B cell (primary cell): ENCODE results near the gene SMC4. TPM values are rescaled to one million over a fixed set of nuclear protein-coding genes. Genes with fewer than 3 reads are reported as not detected.

Experiments used
- ATAC-seq: fragments of 200-7000 bp; cut with Tn5 transposase; one replicate; pipeline ENCODE4 v1.10.0; 2021; ENCODE audit warnings: low read depth, mild to moderate bottlenecking, moderate number of reproducible peaks, moderate library complexity
- CTCF ChIA-PET: fragments of 350-600 bp; sonication (Branson Sonifier 250); formaldehyde crosslinking; loops from one replicate; lab custom pipeline; 2021; ENCODE audit warnings: antibody characterized with exemption, inconsistent platforms; lab: Charles Lee
- POLR2A ChIA-PET: fragments of 350-600 bp; sonication (Branson Sonifier 250); formaldehyde crosslinking; loops from one replicate; lab custom pipeline; 2021; ENCODE audit warnings: antibody characterized with exemption; lab: Charles Lee
- DNase-seq: peaks from one replicate; pipeline ENCODE4 v3.0.0; 2013
- H2AFZ ChIP-seq: 2 replicates; pipeline ENCODE4 v1.6.1; 2012; ENCODE audit warnings: mild to moderate bottlenecking, low read depth, low read length; ENCODE audit not compliant: insufficient read depth, poor library complexity, severe bottlenecking
- H3K27ac ChIP-seq, 2 donors: 1 replicate in 1 of 2; 2 replicates in 1 of 2; pipeline ENCODE4 v1.5.1; 2012 to 2013; ENCODE audit warnings: low read length in 2 of 2, mild to moderate bottlenecking in 2 of 2, moderate library complexity in 1 of 2
- H3K27me3 ChIP-seq, 4 experiments: fragments of 200-600 bp in 1 of 4; sonication (generic) in 1 of 4; replicated peaks in 1 of 4; 1 replicate in 2 of 4; 2 replicates in 2 of 4; pipeline versions ENCODE4 v1.6.1 to v1.7.0; 2013 to 2016; ENCODE audit warnings: low read length in 3 of 4, mild to moderate bottlenecking in 2 of 4, mixed read lengths in 1 of 4, moderate library complexity in 1 of 4; ENCODE audit not compliant: insufficient read depth in 4 of 4, control insufficient read depth in 3 of 4; ENCODE audit errors: control extremely low read depth in 1 of 4
- H3K36me3 ChIP-seq, 2 experiments: replicated peaks in 1 of 2; 1 replicate in 1 of 2; 2 replicates in 1 of 2; pipeline versions ENCODE4 v1.6.1 to v1.7.1; 2013; ENCODE audit warnings: low read length in 1 of 2; ENCODE audit not compliant: insufficient read depth in 2 of 2, control insufficient read depth in 1 of 2; ENCODE audit errors: control extremely low read depth in 1 of 2, extremely low read depth in 1 of 2
- H3K4me1 ChIP-seq, 2 donors: fragments of 200-600 bp in 1 of 2; sonication (generic) in 1 of 2; 1 replicate in 1 of 2; 2 replicates in 1 of 2; pipeline versions ENCODE4 v1.5.1 to v1.6.1; 2013 to 2017; ENCODE audit warnings: low read length in 2 of 2; ENCODE audit not compliant: control insufficient read depth in 2 of 2, insufficient read depth in 2 of 2
- H3K4me2 ChIP-seq: replicated peaks from 2 replicates; pipeline ENCODE3; 2012; ENCODE audit warnings: mild to moderate bottlenecking, low read depth, low read length; ENCODE audit not compliant: poor library complexity, severe bottlenecking
- H3K4me3 ChIP-seq, 5 experiments: fragments of 200-600 bp in 1 of 5; sonication (generic) in 1 of 5; 1 replicate in 3 of 5; 2 replicates in 2 of 5; pipeline versions ENCODE4 v1.5.1 to v1.7.0; 2011 to 2016; ENCODE audit warnings: low read length in 4 of 5, mild to moderate bottlenecking in 4 of 5, low read depth in 2 of 5, control low read depth in 1 of 5, moderate library complexity in 1 of 5; ENCODE audit not compliant: insufficient read depth in 1 of 5; ENCODE audit errors: control extremely low read depth in 1 of 5, extremely low read depth in 1 of 5
- H3K79me2 ChIP-seq: fragments of 200-600 bp; sonication (generic); one replicate; pipeline ENCODE4 v1.6.0; 2016; ENCODE audit warnings: low read length; ENCODE audit not compliant: control insufficient read depth, insufficient read depth
- H3K9ac ChIP-seq: fragments of 200-600 bp; sonication (generic); 2 replicates; pipeline ENCODE4 v1.6.1; 2017; ENCODE audit warnings: mild to moderate bottlenecking, low read length, moderate library complexity
- H3K9me3 ChIP-seq, 3 donors: one replicate each; pipeline versions ENCODE4 v1.6.1 to v1.7.1; 2013; ENCODE audit warnings: low read length in 2 of 3; ENCODE audit not compliant: control insufficient read depth in 2 of 3, insufficient read depth in 1 of 3; ENCODE audit errors: control extremely low read depth in 1 of 3
- H4K20me1 ChIP-seq: 2 replicates; pipeline ENCODE4 v1.6.0; 2012; ENCODE audit warnings: mild to moderate bottlenecking, low read length; ENCODE audit not compliant: insufficient read depth, control insufficient read depth, poor library complexity, severe bottlenecking
- H3K27ac Mint-ChIP-seq: one replicate; pipeline ENCODE4 v1.8.0; 2021; ENCODE audit warnings: mixed read lengths
- H3K27me3 Mint-ChIP-seq: one replicate; pipeline ENCODE4 v1.8.0; 2021; ENCODE audit warnings: mixed read lengths
- H3K4me1 Mint-ChIP-seq: one replicate; pipeline ENCODE4 v1.8.0; 2021; ENCODE audit warnings: mixed read lengths
- H3K4me3 Mint-ChIP-seq: one replicate; pipeline ENCODE4 v1.8.0; 2021; ENCODE audit warnings: mixed read lengths
- H3K9me3 Mint-ChIP-seq: one replicate; pipeline ENCODE4 v1.8.0; 2022; ENCODE audit warnings: mixed read lengths; ENCODE audit not compliant: insufficient read depth
- CTCF ChIP-seq: fragments of 200-600 bp; IDR thresholded peaks from one replicate; pipeline ENCODE4 v1.8.0; 2022; ENCODE audit warnings: antibody characterized with exemption, mild to moderate bottlenecking
- EZH2 ChIP-seq: IDR thresholded peaks from 2 replicates; pipeline ENCODE4 v1.6.1; 2012; ENCODE audit warnings: borderline replicate concordance, low read depth, mild to moderate bottlenecking, moderate library complexity, low read length; ENCODE audit not compliant: insufficient read depth, poor library complexity, severe bottlenecking
- WGBS: methylation state at CpG from one replicate; pipeline ENCODE4 v1.1.5; 2013; ENCODE audit warnings: missing lambda C conversion rate; ENCODE audit not compliant: insufficient coverage; 5-methylcytosine and 5-hydroxymethylcytosine counted together
- intact Hi-C: fragments of 100-400 bp; cut with micrococcal nuclease; formaldehyde crosslinking; loops from one replicate; pipeline ENCODE4 v1.10.0; 2022
- polyA plus RNA-seq: library from polyadenylated mRNA; depleted of rRNA; stranded (reverse); fragments of >200 nt; gene quantifications from 2 replicates; pipeline ENCODE4 v1.2.3, GENCODE V29; 2012
- total RNA-seq, 2 donors: library from RNA; stranded (reverse); fragments of 120-200 nt in 1 of 2; gene quantifications; 1 replicate in 1 of 2; 2 replicates in 1 of 2; pipeline versions ENCODE4 v1.2.3 to v1.2.4, GENCODE V29; 2013 to 2022

SMC4 gene
- total and polyA plus RNA-seq, 2 donors (not counting 1 experiment from before 2014, with no cell fraction given) = 12.4 to 55.1 TPM

GRCh38 chr3:160478338-160478737 lies 78.9 kb downstream of the SMC4 start:
- Histone ChIP-seq H4K20me1 (no peaks in the 10 kb centered on the region), H3K4me3 (no peak overlapping the region), H3K4me2 (no peak overlapping the region), H3K9me3 (no peaks in the 10 kb centered on the region), H3K27ac (no peak overlapping the region), H2AFZ (no peak overlapping the region), H3K9ac (no peak overlapping the region), H3K4me1 (no peaks in the 10 kb centered on the region), H3K27me3 (peaks cover 0 to 1% (median 0%) of the 10 kb centered on the region in 4 experiments), H3K36me3 (no peaks in the 10 kb centered on the region), H3K79me2 (no peaks in the 10 kb centered on the region)
- Mint-ChIP-seq H3K27me3 (peaks cover 5% of the 10 kb centered on the region), H3K4me1 (no peaks in the 10 kb centered on the region), H3K4me3 (no peak overlapping the region), H3K9me3 (no peaks in the 10 kb centered on the region), H3K27ac (no peak overlapping the region)
- ATAC-seq = no peak
- no peak for DNase-seq
- intact Hi-C loops = no loop called here
- ChIA-PET CTCF (no interaction called here), POLR2A (no interaction called here)
- TF ChIP-seq EZH2 (no peak), CTCF (no peak)
- WGBS = 95% methylated on average over 3 of the region's 5 CpGs

- no peak overlapping the region for H3K27ac Mint-ChIP-seq
- WGBS = 98% methylated on average over 10 of the region's 10 CpGs
- Histone ChIP-seq H3K9me3 (no peaks in the 10 kb centered on the region), H3K9ac (no peak overlapping the region), H3K4me3 (no peak overlapping the region), H3K36me3 (no peaks in the 10 kb centered on the region), H3K27me3 (no peaks in the 10 kb centered on the region), H3K4me1 (no peaks in the 10 kb centered on the region), H3K79me2 (no peaks in the 10 kb centered on the region), H3K27ac (no peak overlapping the region), H4K20me1 (no peaks in the 10 kb centered on the region), H2AFZ (no peak overlapping the region), H3K4me2 (no peak overlapping the region)
- no peak for ATAC-seq
- DNase-seq = no peak
- H3K4me3 Mint-ChIP-seq = no peak overlapping the region
- H3K9me3 Mint-ChIP-seq = no peaks in the 10 kb centered on the region
- intact Hi-C loops = no loop called here
- peaks cover 5% of the 10 kb centered on the region for H3K27me3 Mint-ChIP-seq
- ChIA-PET CTCF (no interaction called here), POLR2A (no interaction called here)
- TF ChIP-seq CTCF = no peak
- TF ChIP-seq EZH2 = no peak
- no peaks in the 10 kb centered on the region for H3K4me1 Mint-ChIP-seq
Measured at GRCh38 chr3:160479376-160479775, 79.9 kb downstream of the SMC4 start.
